GM12801 (cell line): ENCODE measurements around the gene USP5.

Experiments used
- CTCF ChIP-seq: IDR thresholded peaks from one replicate; pipeline ENCODE4 v1.5.1; 2011; ENCODE audit warnings: control low read depth; ENCODE audit not compliant: insufficient read length; ENCODE audit errors: extremely low read depth

Gene USP5

GRCh38 chr12:6817662-6818157 is 34.2 kb upstream of the USP5 start:
- TF ChIP-seq CTCF = no peak

DNA sequence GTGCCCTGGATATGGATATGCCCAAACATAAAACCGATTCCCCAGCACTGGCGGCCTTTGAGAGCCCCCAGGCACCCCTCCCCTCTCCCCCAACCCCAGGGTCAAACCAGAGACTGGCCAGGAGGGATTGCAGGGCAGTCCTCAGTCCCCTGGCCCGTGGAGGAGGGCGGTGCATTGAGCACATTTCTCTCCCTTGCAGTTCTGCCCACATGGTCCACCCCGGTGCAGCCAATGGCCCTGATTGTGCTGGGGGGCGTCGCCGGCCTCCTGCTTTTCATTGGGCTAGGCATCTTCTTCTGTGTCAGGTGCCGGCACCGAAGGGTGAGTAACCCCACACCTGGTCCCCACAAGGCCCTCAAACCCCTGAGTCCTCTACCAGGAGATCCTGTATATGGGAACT is 33.7 kb upstream of the USP5 start:
- TF ChIP-seq CTCF = no peak

DNA sequence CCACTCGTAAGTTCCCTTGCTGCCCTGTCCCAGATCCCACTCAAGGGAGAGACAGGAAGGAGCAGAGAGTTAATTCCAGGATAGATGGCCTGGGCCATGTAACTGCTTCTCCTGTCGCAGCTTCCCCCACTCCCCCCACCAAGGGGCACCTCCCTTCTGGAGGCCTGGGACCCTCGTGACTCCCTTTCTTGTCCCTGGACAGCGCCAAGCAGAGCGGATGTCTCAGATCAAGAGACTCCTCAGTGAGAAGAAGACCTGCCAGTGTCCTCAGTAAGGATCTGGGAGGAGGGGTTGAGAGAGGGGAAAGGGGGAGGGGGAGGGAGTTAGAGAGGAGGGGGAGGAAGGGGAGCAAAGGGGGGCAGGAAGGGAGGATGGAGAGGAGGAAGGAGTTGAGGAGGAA is 33.3 kb upstream of the USP5 start:
- TF ChIP-seq CTCF = no peak

GRCh38 chr12:6819106-6820030 is 32.6 kb upstream of the USP5 start:
- TF ChIP-seq CTCF = no peak

- no peak for TF ChIP-seq CTCF
Measured at GRCh38 chr12:6820166-6820565, 31.8 kb upstream of the USP5 start.

GRCh38 chr12:6821591-6822425 is 30.1 kb upstream of the USP5 start, which contains the start of gene GPR162:
Gene GPR162, plus strand, starts transcription at chr12:6821821. Its CDS starts 2,078 bp downstream, at chr12:6823899.
- TF ChIP-seq CTCF = no peak

GRCh38 chr12:6822426-6823135 is 29.4 kb upstream of the USP5 start:
- no peak for TF ChIP-seq CTCF
